ENCODE results near the gene SPATS2. TPM values are rescaled to one million over a fixed set of nuclear protein-coding genes. Genes with fewer than 3 reads are reported as not detected.
A peak's percentile ranks its signal among the peaks of the same experiment; 100 is the strongest.
"Not testable (repeated sequence)": the region's sequence is repeated elsewhere in the genome, so short reads cannot be mapped to it uniquely, and the experiment has no call there.

SPATS2 gene
- total RNA-seq, 2 experiments from 2014 or later, result 8.7 to 9.6 TPM

DNA sequence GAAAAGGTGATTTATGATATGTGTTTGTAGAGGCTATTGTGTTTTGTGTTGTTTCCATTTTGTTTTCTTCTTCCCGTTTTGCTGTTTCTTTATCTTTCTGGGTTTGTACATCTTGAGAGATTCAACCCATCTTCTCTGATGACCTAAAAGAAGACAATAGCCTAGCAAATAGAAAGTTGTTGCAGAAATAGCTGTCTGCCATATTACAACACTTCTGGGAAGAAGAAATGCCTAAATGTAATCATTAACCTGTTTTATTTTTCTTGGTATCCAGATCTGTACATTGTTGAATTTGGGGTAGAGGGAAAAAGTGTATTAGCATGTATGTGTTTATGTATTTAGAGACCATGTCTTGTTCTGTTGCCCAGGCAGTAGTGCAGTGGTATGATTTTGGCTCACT, 50.3 kb downstream of the SPATS2 start:
- CTCF ChIA-PET, result interaction anchor here (0.7 kb wide), 1 partner anchor 12 kb away, joined by 3 read pairs; no protein-coding TSS in a partner anchor
- Mint-ChIP-seq H3K27ac (no peak overlapping the region), H3K9me3 (no peaks in the 10 kb centered on the region), H3K4me1 (ENCODE audit: low read depth) (no peaks in the 10 kb centered on the region), H3K27me3 (ENCODE audit: low read depth) (no peaks in the 10 kb centered on the region), H3K36me3 (ENCODE audit: low read depth) (no peaks in the 10 kb centered on the region), H3K4me3 (no peak overlapping the region)
- DNase-seq, result no peak
- intact Hi-C loops (cut with micrococcal nuclease), result no loop called here

DNA sequence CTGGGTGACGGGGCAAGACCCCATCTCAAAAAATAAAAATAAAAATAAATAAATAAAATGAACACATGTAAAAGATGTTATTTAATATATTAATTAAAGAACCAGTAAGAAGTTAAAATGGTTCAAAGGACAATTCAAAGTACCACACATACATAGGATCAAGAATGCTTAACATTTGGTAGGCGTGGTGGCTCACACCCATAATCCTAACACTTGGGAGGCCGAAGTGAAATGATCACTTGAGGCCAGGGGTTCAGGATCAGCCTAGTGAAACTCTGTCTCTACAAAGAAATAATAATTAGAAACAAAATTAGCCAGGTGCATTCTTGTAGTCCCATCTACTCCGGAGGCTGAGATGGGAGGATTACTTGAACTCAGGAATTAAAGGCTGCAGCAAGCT, 53.3 kb downstream of the SPATS2 start:
- H3K27ac Mint-ChIP-seq, result no peak overlapping the region
- CTCF ChIA-PET, result no interaction called here

GRCh38 chr12:49422114-49422513, 54.9 kb downstream of the SPATS2 start:
- H3K36me3 Mint-ChIP-seq (ENCODE audit: low read depth), result peaks cover 6% of the 10 kb centered on the region
- no peak overlapping the region for H3K4me3 Mint-ChIP-seq
- peaks cover 3% of the 10 kb centered on the region for H3K4me1 Mint-ChIP-seq (ENCODE audit: low read depth)
- H3K27ac Mint-ChIP-seq, result no peak overlapping the region
- CTCF ChIA-PET, result interaction anchor here (1.4 kb wide), 1 partner anchor 10 kb away, joined by 4 read pairs; no protein-coding TSS in a partner anchor
- intact Hi-C loops (cut with micrococcal nuclease), result no loop called here
- no peaks in the 10 kb centered on the region for H3K27me3 Mint-ChIP-seq (ENCODE audit: low read depth)
- no peak for DNase-seq
- H3K9me3 Mint-ChIP-seq, result no peaks in the 10 kb centered on the region

More for the DNA sequence above, 53.3 kb downstream of the SPATS2 start:
- H3K36me3 Mint-ChIP-seq (ENCODE audit: low read depth), result no peaks in the 10 kb centered on the region
- peaks cover 3% of the 10 kb centered on the region for H3K4me1 Mint-ChIP-seq (ENCODE audit: low read depth)
- no peak overlapping the region for H3K4me3 Mint-ChIP-seq
- intact Hi-C loops (cut with micrococcal nuclease), result no loop called here
- no peaks in the 10 kb centered on the region for H3K9me3 Mint-ChIP-seq
- H3K27me3 Mint-ChIP-seq (ENCODE audit: low read depth), result no peaks in the 10 kb centered on the region
- no peak for DNase-seq

DNA sequence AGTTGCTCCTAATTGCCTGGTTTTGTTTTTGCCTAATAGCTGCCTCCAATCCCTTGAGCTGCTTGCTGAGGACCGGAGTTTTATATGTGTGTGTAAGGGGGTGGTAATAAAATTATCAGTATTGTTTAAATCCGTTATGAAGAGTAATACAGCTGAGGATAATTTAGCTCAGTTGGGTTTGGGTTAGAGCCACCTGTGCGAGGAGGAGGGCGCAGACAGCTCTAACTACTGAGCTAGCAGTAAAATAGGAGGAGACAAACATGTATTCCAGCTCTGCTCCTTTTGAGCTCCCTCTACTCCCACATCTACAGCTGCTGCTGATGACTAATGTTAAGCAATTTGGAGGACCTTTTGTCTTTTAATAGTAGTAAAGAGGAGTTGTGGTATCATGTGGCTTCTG, 61.5 kb downstream of the SPATS2 start:
- CTCF ChIA-PET, result interaction anchor here (0.6 kb wide), 2 partner anchors 70 to 165 kb away, joined by 3 read pairs; no protein-coding TSS in a partner anchor
- H3K4me3 Mint-ChIP-seq, result no peak overlapping the region
- peaks cover 6% of the 10 kb centered on the region for H3K36me3 Mint-ChIP-seq (ENCODE audit: low read depth)
- intact Hi-C loops (cut with micrococcal nuclease), result no loop called here
- peaks cover 3% of the 10 kb centered on the region for H3K4me1 Mint-ChIP-seq (ENCODE audit: low read depth)
- DNase-seq, result no peak
- H3K9me3 Mint-ChIP-seq, result no peaks in the 10 kb centered on the region
- H3K27me3 Mint-ChIP-seq (ENCODE audit: low read depth), result no peaks in the 10 kb centered on the region
- H3K27ac Mint-ChIP-seq, result no peak overlapping the region

DNA sequence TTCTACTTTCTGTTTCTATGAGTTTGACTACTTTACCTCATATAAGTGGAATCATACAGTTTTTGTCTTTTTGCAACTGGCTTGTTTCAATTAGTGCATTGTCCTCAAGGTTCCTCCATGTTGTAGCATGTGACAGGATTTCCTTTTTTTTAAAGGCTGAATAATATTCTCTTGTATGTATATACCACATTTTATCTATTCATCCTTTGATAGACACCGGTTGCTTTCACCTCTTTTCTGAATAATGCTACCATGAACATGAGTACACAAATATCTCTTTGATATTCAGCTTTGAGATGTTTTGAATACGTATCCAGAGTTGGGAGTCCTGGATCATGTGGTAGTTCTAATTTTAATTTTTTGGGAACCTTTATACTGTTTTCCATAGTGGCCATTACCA, 65.4 kb downstream of the SPATS2 start:
- H3K27me3 Mint-ChIP-seq (ENCODE audit: low read depth), result no peaks in the 10 kb centered on the region
- no peak for DNase-seq
- H3K9me3 Mint-ChIP-seq, result no peaks in the 10 kb centered on the region
- H3K36me3 Mint-ChIP-seq (ENCODE audit: low read depth), result no peaks in the 10 kb centered on the region
- CTCF ChIA-PET, result no interaction called here
- no peak overlapping the region for H3K27ac Mint-ChIP-seq
- H3K4me3 Mint-ChIP-seq, result no peak overlapping the region
- intact Hi-C loops (cut with micrococcal nuclease), result no loop called here
- H3K4me1 Mint-ChIP-seq (ENCODE audit: low read depth), result peaks cover 3% of the 10 kb centered on the region

DNA sequence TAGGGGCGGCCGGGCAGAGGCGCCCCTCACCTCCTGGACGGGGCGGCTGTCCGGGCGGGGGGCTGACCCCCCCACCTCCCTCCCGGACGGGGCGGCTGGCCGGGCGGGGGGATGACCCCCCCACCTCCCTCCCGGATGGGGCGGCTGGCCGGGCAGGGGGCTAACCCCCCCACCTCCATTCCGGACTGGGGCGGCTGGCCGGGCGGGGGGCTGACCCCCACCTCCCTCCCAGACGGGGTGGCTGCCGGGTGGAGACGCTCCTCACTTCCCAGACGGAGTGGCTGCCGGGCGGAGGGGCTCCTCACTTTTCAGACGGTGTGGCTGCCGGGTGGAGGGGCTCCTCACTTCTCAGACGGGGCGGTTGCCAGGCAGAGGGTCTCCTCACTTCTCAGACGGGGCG, 69.5 kb downstream of the SPATS2 start:
- H3K9me3 Mint-ChIP-seq; intact Hi-C loops (cut with micrococcal nuclease); H3K4me3 Mint-ChIP-seq; CTCF ChIA-PET; DNase-seq; H3K36me3 Mint-ChIP-seq (ENCODE audit: low read depth); H3K27ac Mint-ChIP-seq; H3K4me1 Mint-ChIP-seq (ENCODE audit: low read depth); H3K27me3 Mint-ChIP-seq (ENCODE audit: low read depth): not testable (repeated sequence)

DNA sequence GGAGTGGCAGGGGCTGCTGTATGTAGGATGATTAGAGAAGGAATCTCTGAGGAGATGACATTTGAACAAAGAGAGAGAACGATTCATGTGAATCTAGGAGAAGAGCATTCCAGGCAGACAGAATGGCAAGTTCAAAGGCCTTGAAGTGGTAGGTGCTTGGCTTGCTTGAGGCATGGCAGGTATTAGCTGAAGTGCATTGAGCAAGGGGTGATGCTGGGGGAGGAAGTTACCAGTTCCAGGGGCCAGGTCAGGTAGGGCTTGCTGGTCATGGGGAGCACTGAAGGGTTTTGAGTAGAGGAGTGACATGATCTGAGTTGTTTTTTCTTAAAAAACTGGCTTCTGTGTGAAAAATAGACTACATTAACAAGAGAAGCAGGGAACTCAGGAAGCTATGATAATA, 71.8 kb downstream of the SPATS2 start:
- H3K4me1 Mint-ChIP-seq (ENCODE audit: low read depth), result no peaks in the 10 kb centered on the region
- no peak overlapping the region for H3K4me3 Mint-ChIP-seq
- H3K36me3 Mint-ChIP-seq (ENCODE audit: low read depth), result no peaks in the 10 kb centered on the region
- H3K27ac Mint-ChIP-seq, result no peak overlapping the region
- no peaks in the 10 kb centered on the region for H3K9me3 Mint-ChIP-seq
- no peak for DNase-seq
- CTCF ChIA-PET, result no interaction called here
- H3K27me3 Mint-ChIP-seq (ENCODE audit: low read depth), result no peaks in the 10 kb centered on the region
- intact Hi-C loops (cut with micrococcal nuclease), result no loop called here

- CTCF ChIA-PET, result no interaction called here
- no peaks in the 10 kb centered on the region for H3K9me3 Mint-ChIP-seq
- intact Hi-C loops (cut with micrococcal nuclease), result no loop called here
These were observed 72.8 kb downstream of the SPATS2 start for GRCh38 chr12:49440035-49440434.

DNA sequence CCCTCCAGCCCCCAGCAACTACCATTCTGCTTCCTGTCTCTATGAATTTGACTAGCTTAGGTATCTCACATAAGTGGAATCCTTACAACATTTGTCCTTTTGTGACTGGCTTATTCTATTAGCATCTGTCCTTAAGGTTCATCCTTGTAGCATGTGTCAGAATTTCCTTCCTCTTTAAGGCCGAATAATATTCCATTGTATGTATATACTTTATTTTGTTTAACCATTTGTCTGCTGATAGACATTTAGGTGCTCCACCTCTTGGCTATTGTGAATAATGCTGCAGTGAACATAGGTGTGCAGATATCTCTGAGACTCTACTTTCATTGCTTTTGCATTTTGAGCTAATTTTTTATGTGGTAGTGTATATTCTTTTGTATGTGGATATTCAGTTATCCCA, 75.7 kb downstream of the SPATS2 start:
- DNase-seq, result no peak
- Mint-ChIP-seq H3K4me1 (ENCODE audit: low read depth) (no peaks in the 10 kb centered on the region), H3K4me3 (no peak overlapping the region), H3K9me3 (peaks cover 1% of the 10 kb centered on the region), H3K36me3 (ENCODE audit: low read depth) (no peaks in the 10 kb centered on the region), H3K27me3 (ENCODE audit: low read depth) (no peaks in the 10 kb centered on the region), H3K27ac (no peak overlapping the region)
- intact Hi-C loops (cut with micrococcal nuclease), result no loop called here
- CTCF ChIA-PET, result interaction anchor here (0.6 to 1.5 kb wide), 6 partner anchors 12 to 154 kb away, joined by 3 to 6 read pairs (median 4); no protein-coding TSS in a partner anchor

More at GRCh38 chr12:49440035-49440434, 72.8 kb downstream of the SPATS2 start:
- Mint-ChIP-seq H3K4me3 (no peak overlapping the region), H3K4me1 (ENCODE audit: low read depth) (no peaks in the 10 kb centered on the region), H3K27me3 (ENCODE audit: low read depth) (no peaks in the 10 kb centered on the region), H3K36me3 (ENCODE audit: low read depth) (no peaks in the 10 kb centered on the region), H3K27ac (no peak overlapping the region)
- no peak for DNase-seq

- Mint-ChIP-seq H3K36me3 (ENCODE audit: low read depth) (peaks cover 2% of the 10 kb centered on the region), H3K27me3 (ENCODE audit: low read depth) (no peaks in the 10 kb centered on the region), H3K4me3 (no peak overlapping the region), H3K4me1 (ENCODE audit: low read depth) (peaks cover 12% of the 10 kb centered on the region), H3K9me3 (peaks cover 5% of the 10 kb centered on the region), H3K27ac (no peak overlapping the region)
- DNase-seq, result no peak
- CTCF ChIA-PET, result interaction anchor here (0.7 kb wide), 1 partner anchor 25 kb away, joined by 3 read pairs; no protein-coding TSS in a partner anchor
- intact Hi-C loops (cut with micrococcal nuclease), result no loop called here
These were observed 79.3 kb downstream of the SPATS2 start for GRCh38 chr12:49446571-49446970.

DNA sequence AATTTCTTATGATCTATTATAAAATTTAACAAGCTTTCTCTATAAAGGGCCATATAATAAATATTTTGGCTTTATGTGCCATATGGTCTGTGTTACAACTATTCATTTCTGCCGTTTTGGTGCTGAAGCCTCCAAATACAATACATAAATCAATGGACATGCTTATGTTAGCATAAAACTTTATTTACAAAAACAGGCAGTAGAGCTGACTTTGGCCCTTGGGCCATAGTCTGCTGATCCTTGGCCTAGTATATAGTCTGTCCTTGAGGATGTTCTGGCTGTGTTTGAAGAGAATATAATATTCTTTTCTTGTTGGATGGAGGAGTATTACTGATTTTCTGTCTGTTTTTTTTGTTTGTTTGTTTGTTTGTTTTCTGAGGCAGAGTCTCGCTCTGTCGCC, 81.6 kb downstream of the SPATS2 start:
- Mint-ChIP-seq H3K9me3 (peaks cover 5% of the 10 kb centered on the region), H3K4me3 (no peak overlapping the region), H3K4me1 (ENCODE audit: low read depth) (peaks cover 22% of the 10 kb centered on the region), H3K27me3 (ENCODE audit: low read depth) (no peaks in the 10 kb centered on the region), H3K27ac (no peak overlapping the region), H3K36me3 (ENCODE audit: low read depth) (peaks cover 2% of the 10 kb centered on the region)
- intact Hi-C loops (cut with micrococcal nuclease), result no loop called here
- DNase-seq, result no peak
- CTCF ChIA-PET, result interaction anchor here (0.6 to 0.7 kb wide), 3 partner anchors 90 to 663 kb away, joined by 3 read pairs; no protein-coding TSS in a partner anchor

DNA sequence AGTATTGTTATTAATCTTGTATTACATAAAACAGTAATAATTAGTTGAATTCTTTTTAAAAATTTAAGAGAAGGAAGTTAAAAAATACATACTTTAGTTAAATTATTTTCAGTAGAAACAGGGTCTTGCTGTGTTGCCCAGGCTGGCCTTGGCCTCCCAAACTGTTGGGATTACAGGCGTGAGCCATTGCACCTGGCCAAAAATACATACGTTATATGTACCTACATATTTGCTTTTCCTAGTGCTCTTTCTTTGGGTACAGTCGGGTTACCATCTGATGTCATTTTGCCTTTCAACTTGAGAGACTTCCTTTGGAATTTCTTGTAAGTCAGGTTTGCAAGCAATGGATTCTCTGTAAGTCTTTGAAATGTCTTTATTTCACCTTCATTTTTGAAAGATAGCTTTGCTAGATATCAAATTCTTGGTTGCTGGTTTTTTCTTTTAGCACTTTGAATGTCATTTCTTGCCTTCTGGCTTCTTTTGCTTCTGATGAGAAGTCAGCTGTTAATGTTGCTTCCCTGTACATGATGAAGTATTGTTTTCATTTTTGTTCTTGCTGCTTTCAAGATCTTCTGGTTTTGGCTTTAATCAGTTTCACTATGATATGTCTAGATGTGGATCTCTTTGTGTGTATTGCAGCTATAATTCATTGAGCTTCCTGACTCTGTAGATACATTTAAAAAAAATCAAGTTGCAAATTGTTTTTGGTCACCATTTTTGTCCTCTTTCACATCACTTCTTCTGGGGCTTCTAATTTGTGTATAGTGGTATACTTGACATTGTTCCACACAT, 84.4 kb downstream of the SPATS2 start:
- peak overlapping the region; percentile 78 for H3K27ac Mint-ChIP-seq
- H3K36me3 Mint-ChIP-seq (ENCODE audit: low read depth), result peaks cover 2% of the 10 kb centered on the region
- CTCF ChIA-PET, result interaction anchor here (1.0 to 1.1 kb wide), 2 partner anchors 112 to 387 kb away, joined by 3 to 4 read pairs; no protein-coding TSS in a partner anchor
- DNase-seq, result no peak
- H3K4me1 Mint-ChIP-seq (ENCODE audit: low read depth), result peaks cover 22% of the 10 kb centered on the region
- H3K9me3 Mint-ChIP-seq, result peaks cover 5% of the 10 kb centered on the region
- H3K27me3 Mint-ChIP-seq (ENCODE audit: low read depth), result no peaks in the 10 kb centered on the region
- no peak overlapping the region for H3K4me3 Mint-ChIP-seq
- intact Hi-C loops (cut with micrococcal nuclease), result loop anchor here (1.0 to 5.0 kb wide), 3 partner anchors 84 to 291 kb away; partner anchors contain the start of genes SPATS2 and TMBIM6

DNA sequence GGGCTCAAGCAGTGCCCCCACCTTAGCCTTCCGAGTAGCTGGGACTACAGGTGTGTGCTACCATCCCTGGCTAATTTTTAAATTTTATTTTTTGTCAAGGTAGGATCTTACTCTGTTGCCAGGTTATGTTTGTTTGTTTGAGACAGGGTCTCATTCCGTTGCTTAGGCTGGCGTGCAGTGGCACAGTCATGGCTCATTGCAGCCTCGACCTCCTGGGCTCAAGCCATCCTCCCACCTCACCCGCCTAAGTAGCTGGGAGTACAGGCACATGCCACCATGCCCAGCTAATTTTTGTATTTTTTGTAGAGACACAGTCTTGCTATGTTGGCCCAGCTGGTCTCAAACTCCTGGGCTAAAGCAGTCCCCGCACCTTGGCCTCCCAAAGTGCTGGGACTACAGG, 88.2 kb downstream of the SPATS2 start:
- no peaks in the 10 kb centered on the region for H3K9me3 Mint-ChIP-seq
- no peak overlapping the region for H3K4me3 Mint-ChIP-seq
- peaks cover 12% of the 10 kb centered on the region for H3K4me1 Mint-ChIP-seq (ENCODE audit: low read depth)
- H3K36me3 Mint-ChIP-seq (ENCODE audit: low read depth), result no peaks in the 10 kb centered on the region
- intact Hi-C loops (cut with micrococcal nuclease), result no loop called here
- CTCF ChIA-PET, result interaction anchor here (1.0 to 2.1 kb wide), 3 partner anchors 9 to 97 kb away, joined by 4 to 7 read pairs (median 6); no protein-coding TSS in a partner anchor
- H3K27ac Mint-ChIP-seq, result no peak overlapping the region
- no peak for DNase-seq
- no peaks in the 10 kb centered on the region for H3K27me3 Mint-ChIP-seq (ENCODE audit: low read depth)
